Measurements from ENCODE around the gene PPP4C.

The PPP4C gene

GRCh38 chr16:30054959-30055553 lies 20.7 kb upstream of the PPP4C start:
- no peak for DNase-seq (ENCODE audit: low read depth)

DNA sequence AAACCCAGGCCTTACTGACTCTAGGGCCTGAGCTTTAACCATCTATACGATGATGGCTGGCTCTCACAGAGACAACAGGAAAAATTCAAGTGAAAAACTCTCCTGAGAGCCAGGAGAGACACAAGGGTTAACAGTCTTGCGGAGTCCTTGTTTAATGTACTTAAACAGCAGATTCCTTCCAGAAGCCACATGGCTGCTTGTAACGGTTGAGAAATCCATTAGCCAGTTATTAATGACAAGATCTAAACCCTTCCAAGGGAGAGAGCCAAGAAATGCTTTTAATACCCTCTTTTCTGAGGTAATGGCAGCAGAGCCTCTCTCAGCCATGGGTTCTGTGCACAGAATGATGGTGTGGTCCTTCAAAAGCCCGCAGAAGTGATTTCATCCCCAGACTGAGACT lies 15.4 kb upstream of the PPP4C start:
- DNase-seq (ENCODE audit: low read depth), result peak; percentile 86

DNA sequence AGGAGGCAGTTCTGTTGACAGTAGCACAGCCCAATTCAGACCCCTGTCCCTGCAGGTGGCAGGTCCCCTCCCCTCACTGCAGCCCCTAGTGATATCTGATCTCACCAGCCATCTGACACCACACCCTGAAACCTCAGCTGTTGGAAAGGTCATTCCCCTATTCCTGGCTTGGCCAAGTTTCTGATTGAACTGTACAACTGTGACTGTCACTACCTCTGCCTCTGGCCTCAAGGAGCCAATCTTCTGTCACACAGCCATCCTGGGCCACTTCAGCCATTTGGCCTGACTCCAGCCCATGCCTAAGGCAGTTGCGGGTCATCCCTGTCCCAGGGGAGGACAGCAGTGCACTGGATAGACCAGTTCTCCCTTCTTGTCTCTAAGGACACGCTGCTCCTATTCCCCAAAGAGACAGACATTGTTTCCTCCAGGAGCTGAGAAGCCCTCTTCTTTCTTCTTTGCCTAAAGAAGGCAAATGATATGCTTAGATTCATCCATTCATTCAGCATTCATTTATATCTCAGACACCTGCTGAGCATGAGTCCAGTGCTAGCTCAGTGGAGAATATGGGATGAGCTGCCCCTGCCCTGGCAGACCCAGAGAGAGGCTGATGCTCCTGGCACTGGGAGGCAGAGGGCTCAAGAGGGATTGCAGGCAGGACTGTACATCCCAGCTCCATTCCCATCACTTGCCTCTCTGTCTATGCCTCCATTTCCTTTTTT lies 14.8 kb upstream of the PPP4C start:
- DNase-seq (ENCODE audit: low read depth), result no peak

DNA sequence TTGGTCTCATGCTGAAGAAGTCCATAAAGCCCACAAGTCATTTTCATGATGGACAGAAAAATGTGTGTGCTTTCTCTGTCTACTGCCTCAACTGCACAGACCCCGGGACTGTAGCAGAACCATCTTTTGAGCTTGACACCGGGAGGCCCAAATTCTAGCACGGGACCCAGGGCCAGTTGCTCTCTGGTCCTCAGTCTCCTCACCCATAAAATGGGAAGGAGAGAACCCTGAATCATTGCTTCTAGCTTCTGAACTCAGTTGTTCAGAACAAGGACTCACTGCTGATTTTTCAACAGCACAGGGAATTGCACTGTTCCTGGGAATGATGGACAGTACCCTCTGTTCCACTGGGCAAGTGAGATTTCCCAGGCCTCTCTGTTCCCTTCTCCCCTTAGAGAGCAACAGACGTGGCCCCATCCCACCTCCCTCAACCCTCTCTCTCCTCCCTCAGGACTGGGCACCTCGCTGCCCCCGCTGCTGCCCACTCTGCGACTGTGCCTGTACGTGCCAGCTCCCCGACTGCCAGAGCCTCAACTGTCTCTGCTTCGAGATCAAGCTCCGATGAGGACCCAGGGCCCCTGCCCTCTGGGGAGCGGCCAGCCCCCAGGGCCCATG lies 12.4 kb upstream of the PPP4C start:
- no peak for DNase-seq (ENCODE audit: low read depth)

DNA sequence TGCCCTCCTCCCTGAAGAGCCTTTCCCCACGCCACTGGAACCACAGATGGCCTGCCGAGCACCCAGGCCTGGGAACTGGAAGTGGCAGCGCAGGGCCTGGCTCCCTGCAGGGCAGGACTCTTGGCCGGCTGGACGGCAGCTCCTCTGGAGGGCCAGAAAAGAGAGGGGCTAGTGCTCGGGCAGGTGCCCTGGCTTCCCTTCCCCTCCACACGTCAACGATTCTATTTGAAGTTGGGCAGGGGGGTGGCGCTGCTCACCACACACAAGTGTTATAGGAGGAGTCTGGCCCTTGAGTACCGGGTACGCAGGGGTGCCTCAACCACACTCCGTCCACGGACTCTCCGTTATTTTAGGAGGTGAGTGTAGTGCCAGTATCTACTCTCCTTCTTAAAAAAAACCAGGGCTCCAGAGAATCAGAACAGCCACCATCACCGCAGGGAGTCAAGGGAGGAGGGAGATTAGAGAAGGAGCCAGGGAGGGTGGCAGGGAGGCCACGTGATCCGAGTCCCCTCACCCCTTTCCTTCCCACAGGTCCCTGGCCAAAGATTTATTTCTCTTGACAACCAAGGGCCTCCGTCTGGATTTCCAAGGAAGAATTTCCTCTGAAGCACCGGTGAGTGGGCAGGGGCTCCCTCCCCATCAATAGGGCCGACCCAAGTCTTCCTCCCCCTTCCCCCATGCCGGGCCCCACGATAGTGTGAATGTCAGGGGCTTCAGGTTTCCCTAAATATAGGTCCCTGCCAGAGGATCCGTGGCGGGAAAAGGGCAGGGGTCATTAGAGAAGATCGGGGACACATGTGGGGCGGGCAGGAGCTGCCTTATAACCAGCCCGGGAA lies 11.7 kb upstream of the PPP4C start:
- DNase-seq (ENCODE audit: low read depth), result peak; percentile 55

GRCh38 chr16:30064729-30065101 lies 11.1 kb upstream of the PPP4C start:
- no peak for DNase-seq (ENCODE audit: low read depth)

GRCh38 chr16:30065102-30065942 lies 10.5 kb upstream of the PPP4C start, which contains the start of gene ALDOA:
ALDOA (plus strand) TSS chr16:30065760; CDS start chr16:30066898, 1,138 bp downstream.
- peak; percentile 98 for DNase-seq (ENCODE audit: low read depth)

DNA sequence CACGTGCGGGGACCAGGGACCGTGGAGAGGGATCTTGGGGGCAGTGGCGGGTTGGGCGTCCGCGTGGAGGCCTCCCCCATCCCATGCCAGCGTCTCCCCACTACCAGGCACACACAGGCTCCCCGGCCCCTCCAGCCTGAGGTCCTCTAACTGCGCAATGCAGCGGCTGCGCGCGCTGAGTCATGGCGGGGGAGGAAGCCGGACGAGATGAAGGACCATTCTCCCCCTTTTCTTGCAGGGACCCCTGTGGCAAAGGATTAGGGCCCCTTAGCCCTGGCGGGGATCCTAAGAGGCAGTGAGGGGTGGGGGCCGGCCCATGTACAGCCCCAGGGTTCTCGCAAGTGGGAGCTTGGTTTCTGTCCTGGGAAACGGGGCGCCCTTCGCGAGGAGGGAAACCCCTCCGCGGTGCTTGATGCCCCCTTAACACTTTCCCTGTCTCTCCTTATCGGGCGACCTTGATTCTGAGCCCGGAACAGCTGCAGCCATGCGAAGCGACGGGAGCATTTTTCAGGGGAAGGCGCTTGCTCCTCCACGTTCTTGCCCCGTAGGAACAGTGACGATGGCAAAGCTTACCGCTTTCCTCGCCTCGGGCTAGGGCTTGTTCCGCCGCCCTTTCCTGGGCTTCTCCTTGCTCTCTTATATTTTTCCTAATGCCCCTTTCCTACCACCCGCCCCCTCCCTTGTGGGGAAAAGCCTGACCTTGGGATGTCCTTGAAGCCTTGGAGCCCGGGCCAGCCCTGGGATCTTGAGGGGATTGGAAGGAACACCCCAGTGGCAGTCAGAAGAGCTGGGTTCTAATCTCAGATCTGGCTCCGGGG lies 9.6 kb upstream of the PPP4C start:
- DNase-seq (ENCODE audit: low read depth), result peak; percentile 77

- DNase-seq (ENCODE audit: low read depth), result no peak
Measured at GRCh38 chr16:30066761-30067583, 8.8 kb upstream of the PPP4C start.

GRCh38 chr16:30067584-30067916 lies 8.2 kb upstream of the PPP4C start:
- DNase-seq (ENCODE audit: low read depth), result no peak

GRCh38 chr16:30068333-30068732 lies 7.5 kb upstream of the PPP4C start:
- DNase-seq (ENCODE audit: low read depth), result no peak

DNA sequence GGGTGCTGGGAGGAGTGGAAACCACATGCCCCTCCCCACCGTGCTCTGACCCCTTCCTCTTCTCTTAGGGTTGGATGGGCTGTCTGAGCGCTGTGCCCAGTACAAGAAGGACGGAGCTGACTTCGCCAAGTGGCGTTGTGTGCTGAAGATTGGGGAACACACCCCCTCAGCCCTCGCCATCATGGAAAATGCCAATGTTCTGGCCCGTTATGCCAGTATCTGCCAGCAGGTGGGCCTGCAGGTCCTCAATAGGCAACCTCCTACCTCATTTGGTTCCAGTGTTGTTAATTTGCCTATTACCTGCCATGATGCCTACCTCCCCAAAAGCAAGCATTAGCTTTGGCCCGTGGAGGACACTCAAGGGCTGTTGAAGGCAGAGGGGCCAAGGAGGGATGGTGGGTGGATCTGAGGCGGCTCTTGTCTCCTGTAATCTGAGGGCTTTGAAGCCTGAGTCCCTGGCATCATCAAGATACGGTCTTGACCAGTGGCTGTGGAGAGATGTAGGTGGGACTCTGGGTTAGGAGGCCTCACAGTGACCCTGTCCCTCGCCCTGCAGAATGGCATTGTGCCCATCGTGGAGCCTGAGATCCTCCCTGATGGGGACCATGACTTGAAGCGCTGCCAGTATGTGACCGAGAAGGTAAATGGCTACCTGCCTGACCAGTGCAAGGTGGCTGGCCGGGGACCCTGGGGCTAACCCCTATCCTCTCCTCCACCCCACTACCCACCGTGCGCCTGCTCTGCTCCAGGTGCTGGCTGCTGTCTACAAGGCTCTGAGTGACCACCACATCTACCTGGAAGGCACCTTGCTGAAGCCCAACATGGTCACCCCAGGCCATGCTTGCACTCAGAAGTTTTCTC lies 6.8 kb upstream of the PPP4C start:
- DNase-seq (ENCODE audit: low read depth), result no peak

- no peak for DNase-seq (ENCODE audit: low read depth)
Measured at GRCh38 chr16:30069611-30070462, 6.0 kb upstream of the PPP4C start.

GRCh38 chr16:30070490-30070889 lies 5.3 kb upstream of the PPP4C start:
- DNase-seq (ENCODE audit: low read depth), result no peak

GRCh38 chr16:30076276-30076791 lies 540 bp downstream of the PPP4C start:
- no peak for DNase-seq (ENCODE audit: low read depth)

DNA sequence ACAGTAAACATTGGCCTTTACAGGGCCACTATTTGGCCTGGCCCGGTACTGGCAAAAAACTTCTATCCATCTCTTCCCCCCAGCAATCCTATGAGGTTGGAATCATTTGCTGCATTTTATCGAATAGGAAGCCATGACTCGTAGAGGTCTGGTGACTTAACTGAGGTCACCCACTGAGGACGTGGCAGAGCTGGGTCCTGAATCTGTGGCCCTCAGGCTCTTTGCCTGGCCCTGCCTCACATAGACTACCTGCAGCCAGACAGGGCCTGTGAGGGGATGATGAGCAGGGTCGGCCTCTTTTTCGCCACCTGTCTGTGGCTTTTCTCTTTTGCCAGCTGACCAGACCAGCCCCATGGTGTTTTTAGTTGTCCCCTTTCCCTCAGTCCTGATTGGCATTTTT lies 1.9 kb downstream of the PPP4C start:
- no peak for DNase-seq (ENCODE audit: low read depth)

DNA sequence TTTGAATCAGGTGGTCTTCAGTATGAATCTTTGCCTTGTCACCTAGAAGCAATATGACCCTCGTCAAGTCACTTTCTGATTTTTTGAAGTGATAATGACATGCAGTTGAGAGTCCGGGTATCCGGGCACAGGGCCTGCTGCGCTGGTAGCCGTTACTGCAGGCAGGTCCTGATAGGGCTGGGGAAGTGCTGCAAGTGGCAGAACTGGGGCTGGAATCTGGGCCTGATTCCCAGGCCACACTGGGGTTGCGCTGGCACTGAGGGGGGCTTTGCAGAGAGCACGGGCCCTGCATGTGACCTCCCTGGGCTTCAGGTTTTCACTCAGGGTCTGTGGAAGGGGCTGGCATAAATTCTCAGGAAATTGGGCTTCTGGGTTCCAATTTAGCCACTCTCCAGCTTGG lies 3.0 kb downstream of the PPP4C start:
- no peak for DNase-seq (ENCODE audit: low read depth)

DNA sequence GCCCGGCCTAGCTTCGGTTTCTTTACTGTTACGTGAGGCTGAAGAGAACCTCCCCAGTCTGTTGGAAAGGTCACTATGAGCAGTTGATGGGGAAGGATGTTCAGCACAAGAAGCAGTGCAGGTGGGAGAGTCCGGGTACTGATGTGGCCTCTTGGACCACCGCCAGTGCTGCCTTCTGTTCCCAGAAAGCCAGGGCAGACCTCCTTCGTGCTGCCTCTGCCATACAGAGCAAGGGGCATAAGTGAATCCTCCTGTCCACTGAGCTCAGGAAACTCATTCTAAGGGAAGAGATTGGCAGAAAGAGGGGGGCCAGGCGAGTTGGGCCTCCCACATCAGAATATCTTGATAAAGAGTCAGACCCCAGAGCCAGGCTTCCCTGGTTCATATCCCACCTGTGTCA lies 3.7 kb downstream of the PPP4C start:
- no peak for DNase-seq (ENCODE audit: low read depth)

All from amniotic epithelial cell (primary cell).